OCI-LY7 (cell line): Measurements from ENCODE around the gene SH3TC2.

Experiments used
- EZH2phosphoT487 ChIP-seq: fragments of 200-600 bp; sonication (generic); IDR thresholded peaks from 2 replicates; pipeline ENCODE4 v1.6.1; 2018; ENCODE audit warnings: low read depth, borderline replicate concordance, mild to moderate bottlenecking, mixed run types, antibody characterized with exemption, low read length, moderate library complexity, mixed read lengths
- TF ChIP-seq, protein P1 (sequence below): fragments of 200-600 bp; sonication (generic); conservative IDR thresholded peaks from 2 replicates; pipeline ENCODE4 v1.5.1; 2014; ENCODE audit warnings: mild to moderate bottlenecking, antibody characterized with exemption, low read length, moderate library complexity, mixed read lengths

GRCh38 chr5:148970228-148970627 lies 92.6 kb downstream of the SH3TC2 start:
- TF ChIP-seq, protein P1, sequence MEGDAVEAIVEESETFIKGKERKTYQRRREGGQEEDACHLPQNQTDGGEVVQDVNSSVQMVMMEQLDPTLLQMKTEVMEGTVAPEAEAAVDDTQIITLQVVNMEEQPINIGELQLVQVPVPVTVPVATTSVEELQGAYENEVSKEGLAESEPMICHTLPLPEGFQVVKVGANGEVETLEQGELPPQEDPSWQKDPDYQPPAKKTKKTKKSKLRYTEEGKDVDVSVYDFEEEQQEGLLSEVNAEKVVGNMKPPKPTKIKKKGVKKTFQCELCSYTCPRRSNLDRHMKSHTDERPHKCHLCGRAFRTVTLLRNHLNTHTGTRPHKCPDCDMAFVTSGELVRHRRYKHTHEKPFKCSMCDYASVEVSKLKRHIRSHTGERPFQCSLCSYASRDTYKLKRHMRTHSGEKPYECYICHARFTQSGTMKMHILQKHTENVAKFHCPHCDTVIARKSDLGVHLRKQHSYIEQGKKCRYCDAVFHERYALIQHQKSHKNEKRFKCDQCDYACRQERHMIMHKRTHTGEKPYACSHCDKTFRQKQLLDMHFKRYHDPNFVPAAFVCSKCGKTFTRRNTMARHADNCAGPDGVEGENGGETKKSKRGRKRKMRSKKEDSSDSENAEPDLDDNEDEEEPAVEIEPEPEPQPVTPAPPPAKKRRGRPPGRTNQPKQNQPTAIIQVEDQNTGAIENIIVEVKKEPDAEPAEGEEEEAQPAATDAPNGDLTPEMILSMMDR = no peak
- TF ChIP-seq EZH2phosphoT487 = no peak
